GM12878 (cell line): ENCODE data around the gene KIR3DL1. TPM values are rescaled to one million over a fixed set of nuclear protein-coding genes. Genes with fewer than 3 reads are reported as not detected.

Experiments used
- ATAC-seq: fragments of 200-7000 bp; cut with Tn5 transposase; 3 replicates; pipeline ENCODE4 v1.9.1; 2020; ENCODE audit warnings: mild to moderate bottlenecking, moderate library complexity
- BruUV-seq: library from RNA; stranded (reverse); fragments of 400-500 nt; replicated peaks from 2 replicates; lab custom pipeline; 2021; lab: Mats Ljungman, UMichigan
- CTCF ChIA-PET: fragments of 300-600 bp; sonication (Branson Sonifier 250); formaldehyde crosslinking; extraction: SDS; loops from one replicate; lab custom pipeline; 2021; ENCODE audit warnings: inconsistent platforms; lab: Yijun Ruan, JAX
- POLR2A ChIA-PET: fragments of 350-600 bp; formaldehyde crosslinking; extraction: SDS; loops from one replicate; lab custom pipeline; 2021; ENCODE audit warnings: inconsistent platforms; lab: Charles Lee
- RAD21 ChIA-PET: fragments of 300-600 bp; sonication (Branson Sonifier 250); formaldehyde crosslinking; loops from one replicate; lab custom pipeline; 2023; ENCODE audit warnings: antibody characterized with exemption; ENCODE audit not compliant: unreplicated experiment; lab: Charles Lee
- SMC1A ChIA-PET: fragments of 300-600 bp; sonication (Branson Sonifier 250); formaldehyde crosslinking; loops from one replicate; lab custom pipeline; 2023; ENCODE audit not compliant: unreplicated experiment, uncharacterized antibody; lab: Charles Lee
- DNase-seq: peaks from one replicate; pipeline ENCODE4 v3.0.0-alpha.2; 2011; ENCODE audit warnings: low read depth, low spot score
- FAIRE-seq: peaks from 3 replicates; lab custom pipeline; 2011; peaks lifted over from hg19 to GRCh38; lab: Jason Lieb, UNC
- H2AFZ ChIP-seq: 2 replicates; pipeline ENCODE4 v1.6.0; 2011; ENCODE audit warnings: low read depth, low read length, control low read depth; ENCODE audit not compliant: control insufficient read depth
- H3K27ac ChIP-seq: 2 replicates; pipeline ENCODE4 v1.5.1; 2011; ENCODE audit warnings: control low read depth; ENCODE audit not compliant: control insufficient read depth, insufficient read depth
- H3K27me3 ChIP-seq, 2 experiments: replicated peaks in 1 of 2; 2 replicates each; pipeline versions ENCODE4 v1.6.0 to v1.6.1; 2011; ENCODE audit warnings: low read length in 1 of 2; ENCODE audit not compliant: control insufficient read depth in 2 of 2, insufficient read depth in 2 of 2
- H3K36me3 ChIP-seq, 2 experiments: 2 replicates each; pipeline ENCODE4 v1.5.1; 2011; ENCODE audit warnings: low read length in 1 of 2; ENCODE audit not compliant: control insufficient read depth in 2 of 2, insufficient read depth in 2 of 2
- H3K4me1 ChIP-seq: 2 replicates; pipeline ENCODE4 v1.6.1; 2011; ENCODE audit warnings: mild to moderate bottlenecking, low read length, moderate library complexity, mixed read lengths; ENCODE audit not compliant: control insufficient read depth, insufficient read depth
- H3K4me2 ChIP-seq: 2 replicates; pipeline ENCODE4 v1.6.0; 2011; ENCODE audit warnings: control low read depth; ENCODE audit not compliant: control insufficient read depth, insufficient read depth
- H3K4me3 ChIP-seq: fragments of 200-600 bp; sonication (generic); 2 replicates; pipeline ENCODE4 v1.5.1; 2016
- H3K79me2 ChIP-seq: 2 replicates; pipeline ENCODE4 v1.6.0; 2011; ENCODE audit warnings: low read length; ENCODE audit not compliant: control insufficient read depth, insufficient read depth
- H3K9ac ChIP-seq: 2 replicates; pipeline ENCODE4 v1.8.0; 2011; ENCODE audit warnings: low read length, control low read depth, mixed read lengths; ENCODE audit not compliant: control insufficient read depth, insufficient read depth
- H3K9me3 ChIP-seq: replicated peaks from 3 replicates; pipeline ENCODE4 v1.5.1; 2011; ENCODE audit warnings: mild to moderate bottlenecking, low read length; ENCODE audit not compliant: control insufficient read depth, insufficient read depth
- H4K20me1 ChIP-seq: 2 replicates; pipeline ENCODE4 v1.6.0; 2011; ENCODE audit not compliant: control insufficient read depth, insufficient read depth
- ZBED1 ChIP-seq: IDR thresholded peaks from 2 replicates; pipeline ENCODE4 v1.6.1; 2016; ENCODE audit warnings: borderline replicate concordance
- ZZZ3 ChIP-seq: IDR thresholded peaks from 2 replicates; pipeline ENCODE4 v1.6.1; 2011; ENCODE audit warnings: low read depth; ENCODE audit not compliant: control insufficient read depth, insufficient read length
- WGBS: methylation state at CpG from one replicate; pipeline ENCODE4 v1.1.6; 2016; ENCODE audit warnings: low lambda C conversion rate; ENCODE audit not compliant: insufficient replicate concordance, insufficient coverage; ENCODE audit errors: missing lambda C conversion rate; 5-methylcytosine and 5-hydroxymethylcytosine counted together
- in situ Hi-C: fragments of 300-500 bp; cut with MboI; formaldehyde crosslinking; loops from 9 replicates; pipeline ENCODE4 v1.14.3; 2018; ENCODE audit warnings: mixed read lengths
- intact Hi-C: fragments of 100-400 bp; cut with micrococcal nuclease; formaldehyde crosslinking; loops from one replicate; pipeline ENCODE4 v1.14.2; 2022; ENCODE audit not compliant: unreplicated experiment
- polyA plus RNA-seq, 11 experiments: library from polyadenylated mRNA; depleted of rRNA in 4 of 11; unstranded in 6 of 11; stranded (reverse) in 5 of 11; fragments of >200 nt; fragmentation: Nextera tagmentation in 4 of 11; fragmentation: Illumina TruSeq in 1 of 11; extraction: Ambion mirVana in 4 of 11; extraction: Trizol in 1 of 11; gene quantifications; 1 replicate in 1 of 11; 2 replicates in 10 of 11; pipeline versions ENCODE4 v1.2.1 to v1.2.3, GENCODE V29; 2011 to 2016; ENCODE audit warnings: inconsistent platforms in 2 of 11, missing spikeins in 2 of 11, low read depth in 1 of 11
- total RNA-seq, 4 experiments: library from RNA; depleted of rRNA in 3 of 4; stranded (reverse); fragments of >200 nt in 3 of 4; fragmentation: Illumina TruSeq in 1 of 4; extraction: Trizol in 1 of 4; gene quantifications; 2 replicates each; pipeline versions ENCODE4 v1.2.1 to v1.2.3, GENCODE V29; 2013 to 2021
- TF ChIP-seq, protein P1 (sequence below): fragments of 450-650 bp; IDR thresholded peaks from 2 replicates; pipeline ENCODE4 v1.6.1; 2017; ENCODE audit warnings: mild to moderate bottlenecking
- TF ChIP-seq, protein P2 (sequence below): fragments of 450-650 bp; IDR thresholded peaks from 2 replicates; pipeline ENCODE4 v1.6.1; 2017; ENCODE audit warnings: mild to moderate bottlenecking, moderate library complexity
- TF ChIP-seq, protein P3 (sequence below): fragments of 450-650 bp; conservative IDR thresholded peaks from 2 replicates; pipeline ENCODE4 v1.6.1; 2017; ENCODE audit warnings: mild to moderate bottlenecking, moderate library complexity
- TF ChIP-seq, protein P4 (sequence below): fragments of 450-650 bp; formaldehyde crosslinking; IDR thresholded peaks from 2 replicates; pipeline ENCODE4 v1.5.0; 2022; ENCODE audit warnings: mild to moderate bottlenecking, missing genetic modification characterization

The KIR3DL1 gene
- total and polyA plus RNA-seq, 10 of the 15 experiments (the other 5 are each of a cell fraction or from before 2014, with no cell fraction given): 0.37 TPM; not detected in 9

DNA sequence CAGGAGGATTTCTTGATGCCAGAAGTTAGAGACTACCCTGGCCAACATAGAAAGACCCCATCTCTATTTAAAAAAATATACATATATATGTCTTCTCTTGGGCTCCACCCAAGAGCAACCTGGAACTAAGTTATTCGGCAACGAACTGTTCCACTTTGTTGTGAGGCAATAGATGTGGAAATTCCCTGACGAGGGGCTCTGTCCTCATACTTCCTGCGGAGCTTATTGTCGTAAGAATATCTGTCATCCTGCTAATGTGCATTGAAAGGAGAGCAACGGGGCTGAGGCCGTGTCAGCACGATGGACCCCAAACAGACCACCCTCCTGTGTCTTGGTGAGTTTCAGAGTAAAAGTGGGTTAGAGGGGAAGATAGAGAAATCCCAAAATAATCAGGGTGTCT is 57.7 kb downstream of the KIR3DL1 start, which contains the start of gene FCAR:
Gene FCAR, plus strand, starts transcription at position 246 of the 400 bp plus-strand sequence. Its CDS starts 55 bp downstream, at position 301.
- ChIA-PET POLR2A (no interaction called here), CTCF (no interaction called here), SMC1A (no interaction called here), RAD21 (no interaction called here)
- no TSS peak for BruUV-seq
- Histone ChIP-seq H3K4me3 (no peak within 1 kb of the TSS), H3K4me2 (no peak within 1 kb of the TSS), H3K27me3 (no peaks in the 10 kb centered on the region; a peak in 1 of 4 replicates), H3K9ac (no peak within 1 kb of the TSS), H4K20me1 (no peaks in the 10 kb centered on the region), H3K9me3 (no peaks in the 10 kb centered on the region; the same call in 2 of the 3 replicates), H3K79me2 (no peaks in the 10 kb centered on the region), H2AFZ (no peak within 1 kb of the TSS), H3K36me3 (no peaks in the 10 kb centered on the region), H3K4me1 (no peaks in the 10 kb centered on the region), H3K27ac (no peak within 1 kb of the TSS)
- ATAC-seq (no peak), DNase-seq (no peak), FAIRE-seq (no peak)
- 36% methylated on average over 8 of the region's 8 CpGs for WGBS
- intact Hi-C loops: no loop called here
- in situ Hi-C loops: no loop called here
- TF ChIP-seq ZZZ3 (no peak), ZBED1 (no peak)
- TF ChIP-seq, protein P1, sequence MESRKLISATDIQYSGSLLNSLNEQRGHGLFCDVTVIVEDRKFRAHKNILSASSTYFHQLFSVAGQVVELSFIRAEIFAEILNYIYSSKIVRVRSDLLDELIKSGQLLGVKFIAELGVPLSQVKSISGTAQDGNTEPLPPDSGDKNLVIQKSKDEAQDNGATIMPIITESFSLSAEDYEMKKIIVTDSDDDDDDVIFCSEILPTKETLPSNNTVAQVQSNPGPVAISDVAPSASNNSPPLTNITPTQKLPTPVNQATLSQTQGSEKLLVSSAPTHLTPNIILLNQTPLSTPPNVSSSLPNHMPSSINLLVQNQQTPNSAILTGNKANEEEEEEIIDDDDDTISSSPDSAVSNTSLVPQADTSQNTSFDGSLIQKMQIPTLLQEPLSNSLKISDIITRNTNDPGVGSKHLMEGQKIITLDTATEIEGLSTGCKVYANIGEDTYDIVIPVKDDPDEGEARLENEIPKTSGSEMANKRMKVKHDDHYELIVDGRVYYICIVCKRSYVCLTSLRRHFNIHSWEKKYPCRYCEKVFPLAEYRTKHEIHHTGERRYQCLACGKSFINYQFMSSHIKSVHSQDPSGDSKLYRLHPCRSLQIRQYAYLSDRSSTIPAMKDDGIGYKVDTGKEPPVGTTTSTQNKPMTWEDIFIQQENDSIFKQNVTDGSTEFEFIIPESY: no peak
- TF ChIP-seq, protein P2, sequence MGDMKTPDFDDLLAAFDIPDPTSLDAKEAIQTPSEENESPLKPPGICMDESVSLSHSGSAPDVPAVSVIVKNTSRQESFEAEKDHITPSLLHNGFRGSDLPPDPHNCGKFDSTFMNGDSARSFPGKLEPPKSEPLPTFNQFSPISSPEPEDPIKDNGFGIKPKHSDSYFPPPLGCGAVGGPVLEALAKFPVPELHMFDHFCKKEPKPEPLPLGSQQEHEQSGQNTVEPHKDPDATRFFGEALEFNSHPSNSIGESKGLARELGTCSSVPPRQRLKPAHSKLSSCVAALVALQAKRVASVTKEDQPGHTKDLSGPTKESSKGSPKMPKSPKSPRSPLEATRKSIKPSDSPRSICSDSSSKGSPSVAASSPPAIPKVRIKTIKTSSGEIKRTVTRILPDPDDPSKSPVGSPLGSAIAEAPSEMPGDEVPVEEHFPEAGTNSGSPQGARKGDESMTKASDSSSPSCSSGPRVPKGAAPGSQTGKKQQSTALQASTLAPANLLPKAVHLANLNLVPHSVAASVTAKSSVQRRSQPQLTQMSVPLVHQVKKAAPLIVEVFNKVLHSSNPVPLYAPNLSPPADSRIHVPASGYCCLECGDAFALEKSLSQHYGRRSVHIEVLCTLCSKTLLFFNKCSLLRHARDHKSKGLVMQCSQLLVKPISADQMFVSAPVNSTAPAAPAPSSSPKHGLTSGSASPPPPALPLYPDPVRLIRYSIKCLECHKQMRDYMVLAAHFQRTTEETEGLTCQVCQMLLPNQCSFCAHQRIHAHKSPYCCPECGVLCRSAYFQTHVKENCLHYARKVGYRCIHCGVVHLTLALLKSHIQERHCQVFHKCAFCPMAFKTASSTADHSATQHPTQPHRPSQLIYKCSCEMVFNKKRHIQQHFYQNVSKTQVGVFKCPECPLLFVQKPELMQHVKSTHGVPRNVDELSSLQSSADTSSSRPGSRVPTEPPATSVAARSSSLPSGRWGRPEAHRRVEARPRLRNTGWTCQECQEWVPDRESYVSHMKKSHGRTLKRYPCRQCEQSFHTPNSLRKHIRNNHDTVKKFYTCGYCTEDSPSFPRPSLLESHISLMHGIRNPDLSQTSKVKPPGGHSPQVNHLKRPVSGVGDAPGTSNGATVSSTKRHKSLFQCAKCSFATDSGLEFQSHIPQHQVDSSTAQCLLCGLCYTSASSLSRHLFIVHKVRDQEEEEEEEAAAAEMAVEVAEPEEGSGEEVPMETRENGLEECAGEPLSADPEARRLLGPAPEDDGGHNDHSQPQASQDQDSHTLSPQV: no peak
- TF ChIP-seq, protein P3, sequence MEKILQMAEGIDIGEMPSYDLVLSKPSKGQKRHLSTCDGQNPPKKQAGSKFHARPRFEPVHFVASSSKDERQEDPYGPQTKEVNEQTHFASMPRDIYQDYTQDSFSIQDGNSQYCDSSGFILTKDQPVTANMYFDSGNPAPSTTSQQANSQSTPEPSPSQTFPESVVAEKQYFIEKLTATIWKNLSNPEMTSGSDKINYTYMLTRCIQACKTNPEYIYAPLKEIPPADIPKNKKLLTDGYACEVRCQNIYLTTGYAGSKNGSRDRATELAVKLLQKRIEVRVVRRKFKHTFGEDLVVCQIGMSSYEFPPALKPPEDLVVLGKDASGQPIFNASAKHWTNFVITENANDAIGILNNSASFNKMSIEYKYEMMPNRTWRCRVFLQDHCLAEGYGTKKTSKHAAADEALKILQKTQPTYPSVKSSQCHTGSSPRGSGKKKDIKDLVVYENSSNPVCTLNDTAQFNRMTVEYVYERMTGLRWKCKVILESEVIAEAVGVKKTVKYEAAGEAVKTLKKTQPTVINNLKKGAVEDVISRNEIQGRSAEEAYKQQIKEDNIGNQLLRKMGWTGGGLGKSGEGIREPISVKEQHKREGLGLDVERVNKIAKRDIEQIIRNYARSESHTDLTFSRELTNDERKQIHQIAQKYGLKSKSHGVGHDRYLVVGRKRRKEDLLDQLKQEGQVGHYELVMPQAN: no peak
- TF ChIP-seq, protein P4, sequence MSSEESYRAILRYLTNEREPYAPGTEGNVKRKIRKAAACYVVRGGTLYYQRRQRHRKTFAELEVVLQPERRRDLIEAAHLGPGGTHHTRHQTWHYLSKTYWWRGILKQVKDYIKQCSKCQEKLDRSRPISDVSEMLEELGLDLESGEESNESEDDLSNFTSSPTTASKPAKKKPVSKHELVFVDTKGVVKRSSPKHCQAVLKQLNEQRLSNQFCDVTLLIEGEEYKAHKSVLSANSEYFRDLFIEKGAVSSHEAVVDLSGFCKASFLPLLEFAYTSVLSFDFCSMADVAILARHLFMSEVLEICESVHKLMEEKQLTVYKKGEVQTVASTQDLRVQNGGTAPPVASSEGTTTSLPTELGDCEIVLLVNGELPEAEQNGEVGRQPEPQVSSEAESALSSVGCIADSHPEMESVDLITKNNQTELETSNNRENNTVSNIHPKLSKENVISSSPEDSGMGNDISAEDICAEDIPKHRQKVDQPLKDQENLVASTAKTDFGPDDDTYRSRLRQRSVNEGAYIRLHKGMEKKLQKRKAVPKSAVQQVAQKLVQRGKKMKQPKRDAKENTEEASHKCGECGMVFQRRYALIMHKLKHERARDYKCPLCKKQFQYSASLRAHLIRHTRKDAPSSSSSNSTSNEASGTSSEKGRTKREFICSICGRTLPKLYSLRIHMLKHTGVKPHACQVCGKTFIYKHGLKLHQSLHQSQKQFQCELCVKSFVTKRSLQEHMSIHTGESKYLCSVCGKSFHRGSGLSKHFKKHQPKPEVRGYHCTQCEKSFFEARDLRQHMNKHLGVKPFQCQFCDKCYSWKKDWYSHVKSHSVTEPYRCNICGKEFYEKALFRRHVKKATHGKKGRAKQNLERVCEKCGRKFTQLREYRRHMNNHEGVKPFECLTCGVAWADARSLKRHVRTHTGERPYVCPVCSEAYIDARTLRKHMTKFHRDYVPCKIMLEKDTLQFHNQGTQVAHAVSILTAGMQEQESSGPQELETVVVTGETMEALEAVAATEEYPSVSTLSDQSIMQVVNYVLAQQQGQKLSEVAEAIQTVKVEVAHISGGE: no peak
